HepG2 (cell line): ENCODE measurements around the gene OLFM2.

Experiments
- AGO1 ChIP-seq: fragments of 200-400 bp; formaldehyde crosslinking; IDR thresholded peaks from 2 replicates; pipeline ENCODE4 v1.6.1; 2017; ENCODE audit warnings: mild to moderate bottlenecking, low read depth, low read length, moderate library complexity; ENCODE audit not compliant: poor library complexity, severe bottlenecking
- ARNT2 ChIP-seq: sonication (generic); formaldehyde crosslinking; IDR thresholded peaks from 2 replicates; pipeline ENCODE4 v1.8.0; 2022; ENCODE audit warnings: mild to moderate bottlenecking, low read depth, missing genetic modification reagents, moderate library complexity
- CBX5 ChIP-seq: sonication (generic); formaldehyde crosslinking; IDR thresholded peaks from 2 replicates; pipeline ENCODE4 v1.4.0; 2020; ENCODE audit warnings: missing genetic modification reagents, borderline replicate concordance
- EZH2 ChIP-seq: conservative IDR thresholded peaks from 2 replicates; pipeline ENCODE4 v1.6.1; 2012; ENCODE audit warnings: mild to moderate bottlenecking, low read depth, low read length, moderate library complexity
- FOXP1 ChIP-seq, 2 experiments: fragments of 450-650 bp in 1 of 2; IDR thresholded peaks; 2 replicates each; pipeline ENCODE4 v1.6.1; 2017 to 2018; ENCODE audit warnings: antibody characterized with exemption in 1 of 2
- IRF1 ChIP-seq: sonication (generic); formaldehyde crosslinking; IDR thresholded peaks from 2 replicates; pipeline ENCODE4 v1.4.0; 2020; ENCODE audit warnings: low read depth, mild to moderate bottlenecking, missing genetic modification reagents
- POLR2A ChIP-seq, 2 experiments: IDR thresholded peaks; 2 replicates each; pipeline ENCODE4 v1.6.1; 2011; ENCODE audit warnings: low read depth in 2 of 2, low read length in 2 of 2, mild to moderate bottlenecking in 1 of 2, moderate library complexity in 1 of 2; ENCODE audit not compliant: insufficient read depth in 1 of 2
- SRSF4 ChIP-seq: fragments of 200-400 bp; formaldehyde crosslinking; IDR thresholded peaks from one replicate; pipeline ENCODE4 v1.6.1; 2018; ENCODE audit warnings: mild to moderate bottlenecking, low read depth, low read length, moderate library complexity; ENCODE audit not compliant: poor library complexity, severe bottlenecking
- USF2 ChIP-seq, 2 experiments: sonication (generic) in 1 of 2; formaldehyde crosslinking in 1 of 2; IDR thresholded peaks; 2 replicates each; pipeline versions ENCODE4 v1.5.1 to v1.6.1; 2011 to 2020; ENCODE audit warnings: borderline replicate concordance in 1 of 2, low read depth in 1 of 2, low read length in 1 of 2, mild to moderate bottlenecking in 1 of 2, missing genetic modification reagents in 1 of 2, moderate library complexity in 1 of 2
- ZNF549 ChIP-seq: sonication (generic); formaldehyde crosslinking; IDR thresholded peaks from 2 replicates; pipeline ENCODE4 v1.5.0; 2020; ENCODE audit warnings: missing genetic modification reagents
- TF ChIP-seq, protein P1 (sequence below): IDR thresholded peaks from 2 replicates; pipeline ENCODE4 v1.6.1; 2016; ENCODE audit warnings: missing genetic modification reagents, missing compliant biosample characterization
- TF ChIP-seq, protein P2 (sequence below): sonication (generic); formaldehyde crosslinking; conservative IDR thresholded peaks from 2 replicates; pipeline ENCODE4 v1.4.0; 2020; ENCODE audit warnings: missing genetic modification reagents
- TF ChIP-seq, protein P3 (sequence below): sonication (generic); formaldehyde crosslinking; IDR thresholded peaks from 2 replicates; pipeline ENCODE4 v1.9.0; 2021; ENCODE audit warnings: missing genetic modification reagents, mild to moderate bottlenecking, borderline replicate concordance

- no peak for TF ChIP-seq IRF1 (CRISPR knock-in tag)
- no peak for TF ChIP-seq FOXP1 (IDR thresholded peaks at IDR 0.05)
- TF ChIP-seq FOXP1 (CRISPR knock-in tag; IDR thresholded peaks at IDR 0.05): no peak
- TF ChIP-seq POLR2A (IDR thresholded peaks at IDR 0.05; ENCODE audit: insufficient read depth in 1 of 2, low read depth in 2 of 2, low read length in 2 of 2): no peak
- no peak for TF ChIP-seq AGO1
- no peak for TF ChIP-seq SRSF4
- TF ChIP-seq, protein P1, sequence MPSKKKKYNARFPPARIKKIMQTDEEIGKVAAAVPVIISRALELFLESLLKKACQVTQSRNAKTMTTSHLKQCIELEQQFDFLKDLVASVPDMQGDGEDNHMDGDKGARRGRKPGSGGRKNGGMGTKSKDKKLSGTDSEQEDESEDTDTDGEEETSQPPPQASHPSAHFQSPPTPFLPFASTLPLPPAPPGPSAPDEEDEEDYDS: no peak
- TF ChIP-seq, protein P2, sequence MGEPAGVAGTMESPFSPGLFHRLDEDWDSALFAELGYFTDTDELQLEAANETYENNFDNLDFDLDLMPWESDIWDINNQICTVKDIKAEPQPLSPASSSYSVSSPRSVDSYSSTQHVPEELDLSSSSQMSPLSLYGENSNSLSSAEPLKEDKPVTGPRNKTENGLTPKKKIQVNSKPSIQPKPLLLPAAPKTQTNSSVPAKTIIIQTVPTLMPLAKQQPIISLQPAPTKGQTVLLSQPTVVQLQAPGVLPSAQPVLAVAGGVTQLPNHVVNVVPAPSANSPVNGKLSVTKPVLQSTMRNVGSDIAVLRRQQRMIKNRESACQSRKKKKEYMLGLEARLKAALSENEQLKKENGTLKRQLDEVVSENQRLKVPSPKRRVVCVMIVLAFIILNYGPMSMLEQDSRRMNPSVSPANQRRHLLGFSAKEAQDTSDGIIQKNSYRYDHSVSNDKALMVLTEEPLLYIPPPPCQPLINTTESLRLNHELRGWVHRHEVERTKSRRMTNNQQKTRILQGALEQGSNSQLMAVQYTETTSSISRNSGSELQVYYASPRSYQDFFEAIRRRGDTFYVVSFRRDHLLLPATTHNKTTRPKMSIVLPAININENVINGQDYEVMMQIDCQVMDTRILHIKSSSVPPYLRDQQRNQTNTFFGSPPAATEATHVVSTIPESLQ: no peak
- TF ChIP-seq, protein P3, sequence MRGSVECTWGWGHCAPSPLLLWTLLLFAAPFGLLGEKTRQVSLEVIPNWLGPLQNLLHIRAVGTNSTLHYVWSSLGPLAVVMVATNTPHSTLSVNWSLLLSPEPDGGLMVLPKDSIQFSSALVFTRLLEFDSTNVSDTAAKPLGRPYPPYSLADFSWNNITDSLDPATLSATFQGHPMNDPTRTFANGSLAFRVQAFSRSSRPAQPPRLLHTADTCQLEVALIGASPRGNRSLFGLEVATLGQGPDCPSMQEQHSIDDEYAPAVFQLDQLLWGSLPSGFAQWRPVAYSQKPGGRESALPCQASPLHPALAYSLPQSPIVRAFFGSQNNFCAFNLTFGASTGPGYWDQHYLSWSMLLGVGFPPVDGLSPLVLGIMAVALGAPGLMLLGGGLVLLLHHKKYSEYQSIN (CRISPR knock-in tag): no peak
- TF ChIP-seq ZNF549: no peak
- no peak for TF ChIP-seq USF2 (IDR thresholded peaks at IDR 0.05; ENCODE audit: low read depth, low read length)
- no peak for TF ChIP-seq USF2 (CRISPR knock-in tag; IDR thresholded peaks at IDR 0.05; ENCODE audit: borderline replicate concordance)
- TF ChIP-seq ARNT2: no peak
- TF ChIP-seq CBX5 (CRISPR knock-in tag): no peak
- TF ChIP-seq EZH2: no peak
Observed at GRCh38 chr19:9917321-9917720, 19.0 kb downstream of the OLFM2 start.
